Thyroid gland (tissue), 4 donors: ENCODE data around the gene FLII. TPM values are rescaled to one million over a fixed set of nuclear protein-coding genes. Genes with fewer than 3 reads are reported as not detected.

Experiments
- DNase-seq, 2 donors: peaks; one replicate each; pipeline ENCODE4 v3.0.0-alpha.2; 2019
- H3K27ac ChIP-seq, 3 donors: fragments of 200-600 bp; sonication (generic); 1 replicate in 2 of 3; 2 replicates in 1 of 3; pipeline ENCODE4 v1.5.1; 2016 to 2019; ENCODE audit warnings: mild to moderate bottlenecking in 1 of 3, moderate library complexity in 1 of 3
- H3K27me3 ChIP-seq: fragments of 200-600 bp; sonication (generic); one replicate; pipeline ENCODE4 v1.5.1; 2019
- H3K36me3 ChIP-seq, 2 donors: fragments of 200-600 bp; sonication (generic); one replicate each; pipeline ENCODE4 v1.5.1; 2016 to 2019
- H3K4me1 ChIP-seq, 2 donors: fragments of 200-600 bp; sonication (generic); one replicate each; pipeline ENCODE4 v1.5.1; 2017 to 2019
- H3K4me3 ChIP-seq, 3 donors: fragments of 200-600 bp; sonication (generic); replicated peaks in 1 of 3; 1 replicate in 2 of 3; 2 replicates in 1 of 3; pipeline ENCODE4 v1.5.1; 2016; ENCODE audit warnings: mild to moderate bottlenecking in 1 of 3
- H3K9me3 ChIP-seq: fragments of 200-600 bp; sonication (generic); one replicate; pipeline ENCODE4 v1.5.1; 2017
- CTCF ChIP-seq, 6 experiments: fragments of 200-600 bp in 3 of 6; fragments of 450-650 bp in 3 of 6; sonication (generic) in 3 of 6; IDR thresholded peaks; one replicate each; pipeline ENCODE4 v1.5.1; 2016 to 2019; ENCODE audit warnings: antibody characterized with exemption in 6 of 6, mild to moderate bottlenecking in 2 of 6, inconsistent platforms in 1 of 6, moderate library complexity in 1 of 6
- POLR2A ChIP-seq, 2 donors: fragments of 450-650 bp; IDR thresholded peaks; one replicate each; pipeline ENCODE4 v1.6.1; 2017; ENCODE audit warnings: antibody characterized with exemption in 2 of 2, mild to moderate bottlenecking in 2 of 2, moderate library complexity in 1 of 2
- WGBS, 2 donors: methylation state at CpG; one replicate each; pipeline ENCODE4 v1.1.5; 2017; 5-methylcytosine and 5-hydroxymethylcytosine counted together
- intact Hi-C: fragments of 100-400 bp; cut with DNase I; formaldehyde crosslinking; loops from one replicate; pipeline ENCODE4 v1.15.1; 2023
- total RNA-seq, 4 donors: library from RNA; depleted of rRNA; stranded (reverse); fragments of >200 nt; gene quantifications; one replicate each; pipeline ENCODE4 v1.2.3, GENCODE V29; 2016

Gene FLII
- total RNA-seq, 4 donors from 2014 or later: 231 to 259 (median 241) TPM

- no peak for DNase-seq
- H3K36me3 ChIP-seq: peaks cover 5 to 10% of the 10 kb centered on the region in 2 donors
- no peak overlapping the region for H3K27ac ChIP-seq
- WGBS, 2 donors: 95 to 98% methylated on average over 7 to 8 of the region's 14 CpGs
- intact Hi-C loops: no loop called here
- H3K4me1 ChIP-seq: peaks cover 6 to 8% of the 10 kb centered on the region in 2 donors
- H3K9me3 ChIP-seq: no peaks in the 10 kb centered on the region
- TF ChIP-seq POLR2A (IDR thresholded peaks at IDR 0.05) (no peak), CTCF (IDR thresholded peaks at IDR 0.05) (no peak)
- H3K27me3 ChIP-seq: no peaks in the 10 kb centered on the region
- H3K4me3 ChIP-seq: no peak overlapping the region
These were observed 28.0 kb downstream of the FLII start for GRCh38 chr17:18230288-18231141.

GRCh38 chr17:18229771-18230170 is 28.8 kb downstream of the FLII start:
- no peak overlapping the region for H3K27ac ChIP-seq
- H3K4me3 ChIP-seq: no peak overlapping the region
- peaks cover 8 to 10% of the 10 kb centered on the region in 2 donors for H3K4me1 ChIP-seq
- DNase-seq: no peak
- 83 to 98% methylated on average over 1 to 6 of the region's 7 CpGs for WGBS, 2 donors
- TF ChIP-seq POLR2A (IDR thresholded peaks at IDR 0.05): no peak
- no peak for TF ChIP-seq CTCF (IDR thresholded peaks at IDR 0.05)
- peaks cover 5 to 9% of the 10 kb centered on the region in 2 donors for H3K36me3 ChIP-seq
- H3K27me3 ChIP-seq: no peaks in the 10 kb centered on the region
- no peaks in the 10 kb centered on the region for H3K9me3 ChIP-seq
- intact Hi-C loops: no loop called here

GRCh38 chr17:18229254-18229653 is 29.3 kb downstream of the FLII start:
- no peak overlapping the region for H3K4me3 ChIP-seq

GRCh38 chr17:18228176-18228682 is 30.3 kb downstream of the FLII start:
- H3K4me1 ChIP-seq: peaks cover 8 to 12% of the 10 kb centered on the region in 2 donors
- H3K27ac ChIP-seq: no peak overlapping the region
- intact Hi-C loops: no loop called here
- H3K9me3 ChIP-seq: no peaks in the 10 kb centered on the region
- no peaks in the 10 kb centered on the region for H3K27me3 ChIP-seq
- WGBS, 2 donors: 93 to 96% methylated on average over 10 of the region's 10 CpGs
- no peak overlapping the region for H3K4me3 ChIP-seq
- H3K36me3 ChIP-seq: no peaks in the 10 kb centered on the region
- no peak for DNase-seq
- TF ChIP-seq POLR2A (IDR thresholded peaks at IDR 0.05) (no peak), CTCF (IDR thresholded peaks at IDR 0.05) (no peak)

More at GRCh38 chr17:18229254-18229653, 29.3 kb downstream of the FLII start:
- no peak overlapping the region for H3K27ac ChIP-seq
- peaks cover 8 to 12% of the 10 kb centered on the region in 2 donors for H3K4me1 ChIP-seq
- WGBS, 2 donors: 72 to 91% methylated on average over 3 to 4 of the region's 4 CpGs
- DNase-seq: no peak
- intact Hi-C loops: no loop called here
- TF ChIP-seq CTCF (IDR thresholded peaks at IDR 0.05): no peak
- no peak for TF ChIP-seq POLR2A (IDR thresholded peaks at IDR 0.05)
- no peaks in the 10 kb centered on the region for H3K9me3 ChIP-seq
- peaks cover 3 to 4% of the 10 kb centered on the region in 2 donors for H3K36me3 ChIP-seq
- no peaks in the 10 kb centered on the region for H3K27me3 ChIP-seq

GRCh38 chr17:18227635-18228034 is 30.9 kb downstream of the FLII start:
- TF ChIP-seq POLR2A (IDR thresholded peaks at IDR 0.05) (no peak), CTCF (IDR thresholded peaks at IDR 0.05) (no peak)
- H3K27me3 ChIP-seq: no peaks in the 10 kb centered on the region
- intact Hi-C loops: no loop called here
- H3K36me3 ChIP-seq: no peaks in the 10 kb centered on the region
- no peak overlapping the region for H3K27ac ChIP-seq
- H3K4me1 ChIP-seq: peaks cover 8 to 12% of the 10 kb centered on the region in 2 donors
- H3K9me3 ChIP-seq: no peaks in the 10 kb centered on the region
- no peak overlapping the region for H3K4me3 ChIP-seq
- no peak for DNase-seq
- 96% methylated on average over 5 of the region's 5 CpGs for WGBS, 2 donors
